Middle frontal gyrus (tissue), 1 donor: ENCODE data around the gene C11orf98.
"Not testable (repeated sequence)": the region's sequence is repeated elsewhere in the genome, so short reads cannot be mapped to it uniquely, and the experiment has no call there.

Source experiments
- DNase-seq: peaks from one replicate; pipeline ENCODE4 v3.0.0-alpha.2; 2015; ENCODE audit warnings: low spot score; ENCODE audit errors: extremely low spot score

Gene C11orf98

DNA sequence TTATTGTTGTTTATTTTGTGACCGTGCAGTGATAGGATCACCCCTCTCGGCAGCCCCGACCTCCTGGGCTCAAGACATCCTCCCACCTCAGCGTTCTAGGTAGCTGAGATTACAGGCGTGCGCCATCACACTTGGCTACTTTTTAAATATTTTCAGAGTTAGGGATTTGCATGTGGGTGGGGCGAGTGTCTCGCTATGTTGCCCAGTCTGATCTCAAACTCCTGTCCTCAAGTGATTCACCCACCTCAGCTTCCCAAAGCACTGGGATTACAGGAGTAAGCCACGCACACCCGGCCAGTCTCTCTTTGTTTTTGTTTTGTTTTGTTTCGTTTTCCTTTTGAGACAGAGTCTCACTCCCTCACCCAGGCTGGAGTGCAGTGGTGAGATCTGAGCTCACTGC is 10.7 kb downstream of the C11orf98 start:
- no peak for DNase-seq

DNA sequence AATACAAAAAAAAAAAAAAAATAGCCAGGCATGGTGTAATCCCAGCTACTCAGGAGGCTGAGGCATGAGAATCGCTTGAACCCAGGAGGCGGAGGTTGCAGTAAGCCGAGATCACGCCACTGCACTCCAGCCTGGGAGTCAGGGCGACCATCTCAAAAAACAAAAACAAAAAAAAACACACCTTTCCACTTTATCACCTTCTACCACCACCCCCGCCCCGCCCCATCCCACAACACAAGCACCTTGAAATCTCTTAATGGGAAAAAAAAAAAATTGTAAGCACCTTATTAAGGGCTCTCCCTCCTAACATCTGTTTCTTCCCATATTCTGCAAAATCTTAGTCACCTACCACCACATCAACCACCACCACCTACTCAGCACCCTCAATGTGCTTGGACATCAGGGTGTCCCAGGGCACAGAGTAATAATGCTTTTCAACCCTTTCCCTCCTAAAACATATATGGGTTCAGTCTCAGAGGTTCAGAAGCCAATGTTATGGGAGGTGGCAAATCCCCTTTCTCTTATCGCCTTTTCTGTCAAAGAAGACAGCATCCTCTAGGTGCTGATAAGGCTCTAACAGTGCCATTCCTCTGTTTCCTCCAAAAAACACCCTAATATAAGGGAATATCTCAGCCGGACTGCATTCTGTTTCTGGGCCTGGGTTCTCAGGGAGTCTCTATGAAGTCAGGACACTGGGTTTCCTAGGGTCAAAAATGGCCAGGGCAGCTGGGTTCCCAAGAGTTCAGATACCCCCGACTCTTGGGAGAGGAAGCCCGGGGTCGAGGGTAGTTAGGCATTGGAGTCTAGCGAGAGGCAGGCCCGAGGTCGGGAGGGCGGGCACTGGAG is 12.6 kb downstream of the C11orf98 start:
- DNase-seq: no peak

DNA sequence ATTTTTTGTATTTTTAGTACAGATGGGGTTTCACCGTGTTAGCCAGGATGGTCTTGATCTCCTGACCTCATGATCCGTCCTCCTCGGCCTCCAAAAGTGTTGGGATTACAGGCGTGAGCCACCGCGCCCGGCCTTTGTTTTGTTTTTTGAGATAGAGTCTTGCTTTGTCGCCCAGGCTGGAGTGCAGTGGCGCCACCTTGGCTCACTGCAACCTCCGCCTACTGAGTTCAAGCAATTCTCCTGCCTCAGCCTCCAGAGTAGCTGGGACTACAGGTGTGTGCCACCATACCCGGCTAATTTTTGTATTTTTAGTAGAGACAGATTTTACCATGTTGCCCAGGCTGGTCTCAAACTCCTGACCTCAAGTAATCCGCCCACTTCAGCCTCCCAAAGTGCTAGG is 14.7 kb downstream of the C11orf98 start:
- DNase-seq: not testable (repeated sequence)

DNA sequence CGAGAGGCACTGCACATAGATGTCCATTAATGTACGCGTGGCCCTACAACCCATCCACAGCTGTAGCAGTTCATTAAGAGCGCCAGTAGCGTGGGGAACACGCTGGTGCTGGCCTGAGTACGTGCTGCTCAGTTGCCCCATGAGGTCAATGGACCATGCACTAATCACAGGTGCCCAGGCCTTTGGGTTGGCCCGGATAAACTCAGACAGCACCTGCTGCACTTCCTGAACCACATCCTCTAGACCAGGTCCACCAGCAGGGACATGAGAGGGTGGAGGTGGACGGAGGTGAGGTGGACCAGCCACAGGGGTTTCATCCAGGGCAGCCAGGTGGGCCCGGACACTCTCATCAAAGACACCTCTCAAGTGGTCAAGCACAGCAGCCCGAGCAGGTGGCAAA is 15.5 kb downstream of the C11orf98 start:
- no peak for DNase-seq

DNA sequence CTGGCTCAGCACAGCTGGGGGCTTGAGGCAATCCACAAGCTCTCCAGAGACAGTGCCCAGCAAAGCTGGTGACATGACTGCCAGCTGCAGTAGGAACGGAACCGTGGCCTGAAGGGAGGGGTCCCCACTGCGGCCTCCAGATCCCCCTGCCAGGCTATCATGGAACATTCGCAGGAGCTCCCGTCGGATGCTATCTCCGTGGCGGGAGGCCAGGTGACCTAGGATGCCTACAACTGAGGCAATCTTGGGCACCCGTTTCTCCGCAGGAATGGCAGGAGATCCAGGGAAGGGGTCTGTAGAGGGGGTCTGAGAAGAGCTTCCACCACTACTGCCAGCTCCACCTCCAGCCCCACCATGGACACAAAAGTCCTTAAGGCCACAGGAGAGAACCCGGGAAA is 16.0 kb downstream of the C11orf98 start:
- DNase-seq: no peak

DNA sequence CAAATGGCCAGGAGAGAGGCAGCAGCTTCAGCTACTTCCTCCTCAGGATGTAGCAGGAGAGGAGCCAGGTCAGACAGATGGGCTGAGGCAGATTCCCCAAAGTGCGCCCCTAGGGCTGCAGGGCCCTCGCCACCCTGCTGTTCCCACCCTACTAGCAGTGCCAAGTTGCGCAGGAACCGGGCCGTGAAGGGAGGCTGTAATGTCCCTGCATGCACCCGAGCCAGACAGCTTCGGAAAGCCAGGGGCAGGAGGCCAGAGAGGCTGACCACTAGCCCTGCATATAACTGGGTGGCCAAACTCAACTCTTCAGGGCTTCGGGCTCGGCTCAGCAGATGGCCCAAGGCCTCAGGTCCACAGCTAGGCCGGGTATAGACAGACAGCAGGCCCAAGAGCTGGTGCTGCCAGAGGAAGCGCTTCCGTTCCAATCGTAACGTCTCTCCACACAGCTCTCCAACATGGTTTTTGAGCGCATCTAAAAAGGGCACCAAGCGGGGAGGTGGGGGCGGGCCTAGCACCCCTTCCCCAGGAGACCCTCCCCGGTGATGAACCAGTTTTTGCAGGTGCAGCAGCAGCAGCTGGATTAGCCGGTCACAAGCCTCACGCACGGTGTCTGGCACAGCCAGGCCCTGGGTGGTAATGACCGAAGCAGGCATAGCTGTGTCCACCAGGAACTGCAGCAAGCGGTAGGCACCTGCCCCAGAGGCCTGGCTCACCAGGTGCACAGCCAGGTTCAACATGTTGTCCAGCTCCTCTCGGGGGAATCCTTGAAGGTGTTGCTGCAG is 16.6 kb downstream of the C11orf98 start:
- no peak for DNase-seq

DNA sequence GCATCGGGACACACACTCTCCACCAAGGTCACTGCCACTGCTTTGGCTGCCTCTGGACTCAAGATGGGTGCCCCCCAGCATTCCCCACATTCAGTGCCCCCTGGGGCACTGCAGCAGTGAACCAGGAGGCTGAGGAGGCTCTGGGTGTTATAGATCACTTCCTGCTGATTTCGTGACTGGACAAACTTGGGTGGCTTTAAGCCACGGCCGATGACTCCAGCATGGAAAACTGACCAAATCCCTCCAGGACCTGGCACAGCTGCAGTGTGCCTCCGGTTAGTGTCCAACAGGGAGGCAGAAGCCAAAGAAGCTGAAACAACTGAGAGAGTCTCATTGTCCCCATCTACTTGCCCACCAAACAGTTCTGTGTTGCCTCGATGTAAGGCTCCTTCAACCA is 17.4 kb downstream of the C11orf98 start:
- DNase-seq: no peak

DNA sequence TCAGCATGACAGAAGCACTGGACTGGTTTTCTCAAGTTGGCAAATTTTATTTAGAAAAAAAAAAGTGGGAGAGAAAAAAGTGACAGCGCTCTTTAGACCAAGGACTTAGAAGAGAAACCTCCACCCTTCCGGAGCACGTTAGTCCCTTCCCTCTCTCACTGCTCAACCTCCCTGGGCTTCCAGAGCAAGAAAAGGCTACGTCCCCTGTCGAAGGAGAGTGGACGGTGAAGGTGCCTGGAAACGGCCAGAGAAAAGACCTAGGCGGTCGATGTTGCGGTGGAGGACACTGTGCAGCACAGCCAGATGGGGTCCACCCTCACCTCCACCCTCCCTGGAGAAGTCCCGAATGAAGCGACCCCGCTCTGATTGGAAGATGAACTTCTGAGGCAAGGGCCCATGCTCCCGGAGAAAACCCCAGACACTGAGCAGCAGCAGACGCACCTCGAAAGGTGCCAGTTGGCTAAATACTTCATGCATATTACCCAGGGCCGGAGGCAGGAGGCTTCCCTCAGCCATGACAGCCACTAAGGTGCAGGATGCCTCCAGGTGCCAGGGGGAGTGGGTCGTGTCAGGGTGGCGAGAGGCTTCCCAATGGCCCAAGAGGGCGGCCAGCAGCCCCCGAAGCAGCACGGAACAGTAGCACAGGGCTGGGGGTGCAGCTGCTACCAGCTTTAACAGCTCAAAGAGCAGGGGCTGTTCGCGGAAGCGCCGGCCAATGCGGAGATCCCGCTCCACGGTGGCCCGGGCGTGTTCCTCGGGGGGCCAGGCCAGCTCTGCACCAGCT is 18.0 kb downstream of the C11orf98 start:
- no peak for DNase-seq

DNA sequence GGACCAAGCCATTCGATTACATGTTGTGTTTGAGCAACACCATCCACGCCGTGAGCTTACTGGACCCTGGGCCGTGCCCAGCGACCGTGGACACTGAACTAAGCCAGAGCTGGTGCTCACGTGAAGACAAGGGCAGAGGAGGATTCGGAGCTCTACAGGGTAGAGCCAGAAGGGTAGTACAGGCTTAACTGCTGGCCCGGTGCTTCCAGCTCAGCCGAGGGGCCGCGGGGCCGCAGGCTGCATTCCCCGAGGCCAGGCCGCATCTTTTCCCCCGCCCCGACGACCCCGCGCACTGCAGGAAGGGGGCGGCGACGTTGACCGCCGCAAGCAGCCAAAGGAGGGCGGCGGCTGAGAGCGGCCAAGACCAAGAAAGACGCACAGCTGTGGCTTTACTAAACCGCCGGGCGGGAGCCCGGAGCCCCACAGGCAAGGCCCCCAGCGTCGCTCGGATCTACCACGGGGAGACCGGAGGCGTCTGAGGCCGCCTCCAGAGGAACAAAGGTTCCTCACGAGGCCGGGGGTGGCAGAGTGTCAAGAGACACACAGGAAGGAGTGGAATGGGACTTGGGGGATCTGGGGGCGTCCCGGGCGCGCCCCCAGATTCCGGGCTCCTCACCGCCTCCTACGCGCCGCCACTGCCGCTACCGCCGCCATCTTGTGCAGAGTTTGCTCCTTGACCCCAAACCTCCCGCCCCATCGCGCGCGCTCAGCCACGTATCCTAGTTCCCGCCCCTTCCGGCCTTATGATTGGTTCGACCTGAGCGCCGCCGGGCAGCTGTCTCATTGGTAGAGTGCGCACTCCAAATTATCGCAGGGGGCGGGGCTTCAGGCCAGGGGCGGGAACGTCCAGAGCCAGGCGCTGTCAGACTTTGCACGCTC is 18.8 kb downstream of the C11orf98 start, which contains the start of gene GANAB:
Gene GANAB (minus strand): TSS at position 668 of the 879 bp plus-strand sequence. CDS start 14 bp downstream, at position 654.
- peak; percentile 97 for DNase-seq

DNA sequence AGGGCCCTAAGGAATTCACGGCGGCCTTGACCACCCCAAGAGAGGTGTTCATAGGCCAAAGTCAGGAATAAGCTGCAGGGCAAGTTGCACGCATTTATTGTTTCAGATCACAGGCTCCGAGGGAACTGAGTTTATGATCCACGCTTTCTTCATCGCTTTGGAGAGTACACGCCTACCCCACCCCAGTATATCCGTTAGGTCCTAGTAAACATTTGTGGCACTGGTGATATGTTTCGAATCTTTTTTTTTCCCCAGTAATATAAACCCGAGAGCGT is 19.4 kb downstream of the C11orf98 start:
- no peak for DNase-seq

DNA sequence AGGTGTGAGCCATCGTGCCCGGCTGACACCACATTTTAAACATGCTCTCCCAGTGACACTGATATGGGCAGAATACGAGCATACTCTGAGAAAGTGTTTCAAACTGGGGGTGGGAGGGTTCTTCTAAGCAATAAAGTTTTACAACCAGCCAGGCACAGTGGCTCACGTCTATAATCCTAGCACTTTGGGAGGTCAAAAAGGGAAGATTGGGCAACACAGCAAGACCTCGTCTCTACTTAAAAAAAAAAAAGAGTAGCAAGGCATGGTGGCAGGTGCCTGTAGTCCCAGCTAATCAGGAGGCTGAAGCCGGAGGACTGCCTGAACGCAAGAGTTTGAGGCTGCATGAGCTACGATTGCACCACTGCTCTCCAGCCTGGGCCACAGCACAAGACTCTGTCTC is 20.8 kb downstream of the C11orf98 start:
- no peak for DNase-seq

DNA sequence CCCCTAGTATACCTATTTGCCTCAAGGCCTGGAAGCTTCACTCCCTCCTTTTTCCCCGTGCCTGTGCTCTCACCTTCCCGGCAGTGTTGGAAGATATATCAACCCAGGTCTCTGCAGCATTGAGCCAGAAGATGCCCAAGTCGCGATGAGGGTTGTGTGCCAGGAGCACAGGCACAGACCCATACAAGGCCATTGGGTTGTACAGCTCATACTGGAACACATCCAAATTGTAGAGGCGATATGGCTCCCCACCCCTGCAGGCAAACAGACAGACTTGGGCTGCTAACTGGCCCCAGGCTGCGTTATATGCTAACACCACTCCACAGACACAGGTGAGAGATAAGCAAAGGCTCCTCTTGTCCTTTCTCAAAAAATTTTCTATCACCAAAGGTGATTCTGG is 32.5 kb downstream of the C11orf98 start:
- DNase-seq: no peak

DNA sequence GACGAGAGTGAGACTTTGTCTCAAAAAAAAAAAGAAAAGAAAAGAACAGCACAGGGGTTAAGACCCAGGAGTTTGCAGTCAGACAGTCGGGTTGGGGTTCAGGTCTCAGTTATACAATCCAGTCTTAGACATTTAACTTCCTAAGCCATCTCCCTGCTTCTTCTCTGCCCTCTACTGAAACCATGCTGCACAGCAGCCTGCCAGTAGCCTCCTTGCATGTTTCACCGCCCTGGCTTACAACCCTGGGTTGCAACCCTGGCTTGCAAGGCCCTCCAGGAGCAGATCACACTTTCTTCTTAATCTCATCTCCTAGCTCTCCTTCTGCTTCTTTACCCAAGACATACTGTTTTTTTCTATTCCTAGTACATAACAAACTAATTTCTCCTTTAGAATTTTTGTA is 37.3 kb downstream of the C11orf98 start:
- no peak for DNase-seq

DNA sequence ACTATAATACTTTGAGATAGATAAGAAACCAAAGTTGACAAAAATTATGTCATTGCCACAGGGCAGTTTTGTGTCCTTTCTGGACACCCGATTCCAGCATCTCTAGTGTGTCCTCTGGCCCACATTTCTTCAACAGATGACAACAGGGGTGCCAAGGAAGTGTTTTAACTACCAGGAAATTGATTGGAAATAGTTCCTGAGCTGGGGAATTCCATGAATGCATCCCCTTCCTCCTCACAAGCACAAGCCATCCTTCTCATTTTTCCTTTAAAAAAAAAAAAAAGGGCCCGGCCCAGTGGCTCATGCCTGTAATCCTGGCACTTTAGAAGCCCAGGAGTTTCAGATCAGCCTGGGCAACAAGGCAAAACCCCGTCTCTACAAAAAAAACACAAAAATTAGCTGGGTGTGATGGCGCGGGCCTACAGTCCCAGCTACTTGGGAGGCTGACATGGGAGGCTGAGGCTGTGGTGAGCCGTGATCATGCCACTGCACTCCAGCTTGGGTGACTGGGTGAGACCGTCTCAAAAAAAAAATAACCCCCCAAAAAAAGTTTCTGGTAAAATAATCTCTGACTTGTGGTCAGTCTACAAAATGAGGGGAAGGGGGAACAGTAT is 42.4 kb downstream of the C11orf98 start:
- no peak for DNase-seq

DNA sequence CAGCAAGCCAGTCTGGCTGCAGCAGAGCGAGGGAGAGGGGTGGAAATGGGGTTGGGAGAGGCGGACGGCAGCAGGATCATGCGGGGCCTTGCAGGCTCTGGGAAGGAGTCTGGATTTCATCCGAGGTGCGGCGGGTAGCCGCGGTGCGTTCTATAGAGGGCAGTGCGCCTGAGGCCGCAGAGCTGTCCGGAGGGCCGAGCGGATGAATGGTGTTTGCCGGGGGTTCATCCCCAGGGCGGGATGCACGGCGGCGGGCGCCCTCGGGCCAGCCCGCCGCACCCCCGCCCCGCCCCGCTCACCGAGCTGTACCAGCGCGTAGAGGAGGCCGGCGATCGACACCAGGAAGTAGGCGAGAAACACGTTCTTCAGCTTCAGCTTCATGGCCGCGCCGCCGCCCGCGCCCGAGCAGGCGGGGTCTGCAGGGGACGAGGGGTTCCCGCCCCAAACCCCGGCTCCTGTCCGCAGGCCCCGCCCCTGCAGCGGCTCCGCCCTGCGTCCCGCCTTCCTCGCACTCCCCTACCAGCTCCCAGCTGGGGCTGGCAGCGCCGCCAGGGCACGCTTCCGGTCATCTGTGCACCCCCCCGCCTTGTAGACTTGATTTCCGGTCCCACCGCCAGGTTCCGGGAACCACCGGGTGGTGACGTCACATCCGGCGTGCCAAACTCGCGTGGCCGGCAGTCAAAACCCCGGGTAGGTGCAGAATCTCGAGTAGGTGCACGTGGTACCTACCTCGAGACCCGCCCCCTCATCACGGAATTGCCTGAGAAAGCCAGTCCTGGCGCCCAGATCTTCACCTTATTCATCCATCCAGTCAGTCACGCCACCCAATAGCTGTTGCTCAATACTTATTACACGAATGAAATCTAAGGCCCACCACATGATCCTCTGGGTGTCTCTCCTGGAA is 43.2 kb downstream of the C11orf98 start, which contains the start of gene B3GAT3:
Gene B3GAT3 (minus strand): TSS at position 420 of the 904 bp plus-strand sequence. CDS start 39 bp downstream, at position 381.
- DNase-seq: peak; percentile 95

DNA sequence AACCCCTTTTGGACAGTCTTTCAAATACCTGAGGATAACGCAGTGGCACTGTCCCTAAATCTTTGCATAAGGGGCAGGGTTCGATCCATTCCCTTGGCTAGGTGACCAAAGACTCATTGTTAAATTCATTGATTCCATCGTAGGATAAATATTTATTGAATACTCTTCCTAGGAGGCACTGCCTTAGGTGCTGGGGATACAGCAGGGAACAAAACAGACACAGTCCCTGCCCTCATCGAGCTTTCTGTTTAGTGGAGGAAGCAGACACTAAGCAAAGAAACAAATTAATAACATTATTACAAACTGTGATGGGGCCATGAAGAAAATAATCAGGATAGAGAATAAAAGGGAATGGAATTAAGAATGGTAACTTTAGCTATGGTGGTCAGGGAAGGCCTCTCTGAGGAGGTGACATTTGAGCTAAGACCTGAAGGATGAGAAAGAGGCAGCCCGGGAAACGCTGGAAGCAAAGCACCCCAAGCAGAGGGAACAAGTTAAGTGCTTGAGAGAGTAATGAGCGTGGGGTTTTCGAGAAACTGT is 43.9 kb downstream of the C11orf98 start:
- no peak for DNase-seq

DNA sequence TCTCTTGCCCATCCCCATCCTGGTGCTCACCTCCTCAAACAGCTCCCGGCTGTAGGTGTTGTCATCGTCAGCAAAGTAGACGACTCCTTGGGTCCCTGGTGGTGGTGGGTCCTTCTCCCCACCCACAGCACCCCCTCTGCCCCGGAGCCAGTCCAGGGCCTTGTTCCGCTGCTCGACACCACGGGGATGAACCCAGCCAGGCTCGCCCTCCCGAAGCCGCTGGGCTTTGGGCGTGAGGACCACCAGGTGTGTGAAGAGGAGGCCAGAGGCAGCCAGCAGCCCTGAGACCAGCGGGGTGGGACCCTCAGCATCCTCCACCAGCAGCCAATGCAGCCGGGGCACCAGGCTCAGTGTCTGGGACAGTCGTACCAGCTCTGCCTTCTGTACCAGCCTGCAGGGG is 48.1 kb downstream of the C11orf98 start:
- DNase-seq: not testable (repeated sequence)

DNA sequence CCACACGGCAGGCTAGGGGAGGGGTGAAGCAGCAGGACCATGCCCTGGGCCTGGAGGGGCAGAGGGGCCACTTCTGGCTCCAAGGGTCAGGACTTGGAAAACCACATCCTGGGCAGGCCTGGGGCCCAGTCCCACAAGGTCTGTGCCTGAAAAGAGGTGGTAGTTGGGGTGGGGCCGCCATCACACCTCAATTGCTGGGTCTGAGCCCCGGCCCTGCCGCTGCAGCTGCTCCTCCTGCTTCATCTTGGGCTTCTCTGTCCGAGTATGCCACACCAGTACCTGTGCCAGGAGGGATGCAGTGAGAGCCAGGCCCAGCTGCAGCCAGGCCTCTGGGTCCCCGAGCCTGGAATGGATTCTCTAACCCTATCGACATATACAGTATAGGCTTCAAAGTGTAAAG is 49.5 kb downstream of the C11orf98 start:
- no peak for DNase-seq

DNA sequence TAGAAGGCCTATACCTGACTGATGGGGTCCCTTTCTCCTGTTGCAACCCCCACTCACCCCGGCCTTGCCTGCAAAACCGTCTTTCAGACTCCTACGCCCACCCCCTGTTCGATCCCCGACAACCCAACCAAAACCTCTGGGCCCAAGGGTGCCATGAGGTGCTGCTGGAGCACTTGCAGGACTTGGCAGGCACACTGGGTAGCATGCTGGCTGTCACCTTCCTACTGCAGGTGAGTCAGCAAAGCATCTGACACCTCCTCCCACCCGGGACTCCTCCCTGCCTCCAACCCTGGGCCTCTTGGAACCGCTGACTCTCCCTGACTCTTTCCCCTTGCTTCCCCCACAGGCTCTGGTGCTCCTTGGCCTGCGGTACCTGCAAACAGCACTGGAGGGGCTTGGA is 50.7 kb downstream of the C11orf98 start:
- DNase-seq: no peak
